Motor neuron (in vitro differentiated cells): ENCODE results near the gene SNX2. TPM values are rescaled to one million over a fixed set of nuclear protein-coding genes. Genes with fewer than 3 reads are reported as not detected.

Experiments used
- ATAC-seq, 8 experiments: fragments of 200-7000 bp; cut with Tn5 transposase; replicated peaks in 6 of 8; 2 replicates each; pipeline ENCODE4 v1.8.0; 2021; ENCODE audit warnings: mild to moderate bottlenecking in 8 of 8, moderate library complexity in 8 of 8
- H3K27ac ChIP-seq, 2 donors: fragments of 250-450 bp; sonication (Bioruptor Pico); 2 replicates each; pipeline ENCODE4 v1.9.0; 2021; ENCODE audit warnings: antibody characterized with exemption in 2 of 2, mild to moderate bottlenecking in 2 of 2, moderate library complexity in 1 of 2
- H3K4me1 ChIP-seq, 2 donors: fragments of 250-450 bp; sonication (Bioruptor Pico); replicated peaks in 1 of 2; 2 replicates each; pipeline ENCODE4 v1.6.1; 2021; ENCODE audit warnings: antibody characterized with exemption in 2 of 2, mild to moderate bottlenecking in 2 of 2, moderate library complexity in 1 of 2
- H3K4me3 ChIP-seq, 5 donors: fragments of 250-450 bp; sonication (Bioruptor Pico); 2 replicates each; pipeline ENCODE4 v1.9.0; 2021; ENCODE audit warnings: antibody characterized with exemption in 5 of 5, mild to moderate bottlenecking in 5 of 5, moderate library complexity in 4 of 5
- WGBS, 10 experiments: fragments of 450-650 bp; shearing (Covaris generic); methylation state at CpG; one replicate each; pipeline ENCODE4 v1.0.0; 2022; 5-methylcytosine and 5-hydroxymethylcytosine counted together
- in situ Hi-C, 9 experiments: fragments of 400-800 bp; cut with MboI; loops; one replicate each; pipeline ENCODE4 v1.15.0; 2021; ENCODE audit warnings: low sequenced_read_pairs in 9 of 9, low pct_unique_long_range_greater_than_20kb in 2 of 9; ENCODE audit not compliant: unreplicated experiment in 9 of 9
- total RNA-seq, 8 experiments: library from RNA; unstranded; fragments of 300-600 nt; gene quantifications; 2 replicates each; pipeline versions ENCODE4 v1.2.3 to v1.2.4, GENCODE V29; 2022

SNX2 gene
- total RNA-seq, 8 experiments from 2014 or later, result 45.1 to 99.0 (median 51.6) TPM

DNA sequence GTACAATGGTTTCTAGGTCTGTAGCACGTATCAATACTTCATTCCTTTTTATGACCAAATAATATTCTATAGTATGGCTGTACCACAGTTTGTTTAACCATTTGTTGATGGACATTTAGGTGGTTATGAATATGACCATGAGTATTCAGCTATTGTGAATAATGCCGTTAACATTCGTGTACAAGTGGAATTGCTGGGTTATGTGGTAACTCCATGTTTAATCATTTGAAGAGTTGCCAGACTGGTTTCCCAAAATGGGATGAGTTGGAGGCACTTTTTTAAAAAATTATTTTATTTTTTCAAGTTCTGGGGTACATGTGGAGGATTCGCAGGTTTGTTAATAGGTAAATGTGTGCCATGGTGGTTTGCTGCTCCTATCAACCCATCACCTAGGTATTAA, 4.6 kb downstream of the SNX2 start:
- Histone ChIP-seq H3K27ac (no peak overlapping the region), H3K4me3 (no peak overlapping the region), H3K4me1 (peaks cover 0 to 8% of the 10 kb centered on the region in 2 donors)
- ATAC-seq, result no peak
- 67 to 100% (median 98%) methylated on average over 1 to 4 of the region's 4 CpGs; no CpG with 5 or more reads in 1 of the 10 experiments for WGBS, 10 experiments
- in situ Hi-C loops, result no loop called here

DNA sequence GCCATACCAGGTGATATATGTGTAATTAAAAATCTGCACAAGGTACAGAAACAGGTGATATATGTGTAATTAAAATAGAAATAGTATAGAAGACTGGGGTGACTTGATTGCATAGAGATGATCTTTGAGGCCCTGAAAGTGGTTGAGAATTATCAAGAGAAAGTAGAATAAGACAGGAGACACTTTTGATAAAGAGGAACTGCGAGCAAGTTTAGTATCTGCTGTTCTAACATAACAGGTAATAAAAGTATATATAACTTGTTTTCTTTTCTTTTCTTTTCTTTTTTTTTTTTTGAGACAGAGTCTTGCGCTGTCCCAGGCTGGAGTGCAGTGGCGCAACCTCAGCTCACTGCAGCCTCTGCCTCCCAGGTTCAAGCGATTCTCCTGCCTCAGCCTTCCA, 5.4 kb downstream of the SNX2 start:
- WGBS, 10 experiments, result 91 to 100% (median 97%) methylated on average over 2 to 4 of the region's 4 CpGs; no CpG with 5 or more reads in 4 of the 10 experiments
- Histone ChIP-seq H3K4me3 (no peak overlapping the region), H3K4me1 (peaks cover 0 to 8% of the 10 kb centered on the region in 2 donors), H3K27ac (no peak overlapping the region)
- in situ Hi-C loops, result no loop called here
- ATAC-seq, result no peak

DNA sequence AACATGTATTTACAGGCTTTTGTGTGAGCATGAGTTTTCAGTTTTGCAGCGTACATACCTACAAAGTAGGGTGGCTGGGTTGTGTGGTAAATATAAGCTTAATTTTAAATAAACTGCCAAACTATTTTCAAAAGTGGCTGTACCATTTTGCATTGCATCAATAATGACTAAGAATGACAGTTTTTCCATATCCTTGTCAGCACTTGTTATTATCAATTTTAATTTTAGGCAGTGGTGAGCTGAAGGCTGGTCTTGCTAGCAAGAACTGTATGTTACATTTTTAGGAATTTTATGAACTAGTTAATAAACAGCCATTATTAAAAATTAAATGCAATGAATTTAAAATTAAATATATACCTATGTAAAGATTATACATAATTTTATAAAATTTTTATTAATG, 6.6 kb downstream of the SNX2 start:
- WGBS, 10 experiments, result 0 to 71% (median 0%) methylated on average over 1 of the region's 1 CpG; no CpG with 5 or more reads in 1 of the 10 experiments
- Histone ChIP-seq H3K4me1 (peaks cover 0 to 6% of the 10 kb centered on the region in 2 donors), H3K27ac (no peak overlapping the region), H3K4me3 (no peak overlapping the region)
- in situ Hi-C loops, result no loop called here
- no peak for ATAC-seq

DNA sequence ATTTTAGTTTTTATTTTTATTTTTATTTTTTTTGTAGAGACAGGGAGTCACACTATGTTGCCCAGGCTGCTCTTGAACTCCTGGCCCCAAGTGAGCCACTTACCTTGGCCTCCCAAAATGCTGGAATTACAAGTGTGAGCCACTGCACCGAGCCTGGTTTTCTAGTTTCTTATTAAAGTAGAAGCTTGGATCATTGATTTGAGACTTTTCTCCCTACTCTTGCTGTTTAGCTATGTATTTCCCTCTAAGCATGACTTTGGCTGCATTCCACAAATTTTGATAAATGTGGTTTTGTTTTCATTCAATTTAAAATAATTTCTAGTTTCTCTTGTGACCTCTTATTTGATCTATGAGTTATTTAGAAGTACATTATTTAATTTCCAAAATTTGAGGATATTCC, 10.4 kb downstream of the SNX2 start:
- H3K27ac ChIP-seq, result no peak overlapping the region
- no peak for ATAC-seq
- in situ Hi-C loops, result no loop called here
- WGBS, 10 experiments, result 75 to 100% (median 92%) methylated on average over 1 of the region's 1 CpG; no CpG with 5 or more reads in 3 of the 10 experiments
- H3K4me1 ChIP-seq, result no peaks in the 10 kb centered on the region
- no peak overlapping the region for H3K4me3 ChIP-seq

- in situ Hi-C loops, result no loop called here
- no peak for ATAC-seq
- Histone ChIP-seq H3K27ac (no peak overlapping the region), H3K4me3 (no peak overlapping the region), H3K4me1 (no peaks in the 10 kb centered on the region)
- 67 to 100% (median 100%) methylated on average over 1 of the region's 1 CpG; no CpG with 5 or more reads in 2 of the 10 experiments for WGBS, 10 experiments
Observed at GRCh38 chr5:122788371-122788770, 13.5 kb downstream of the SNX2 start.

DNA sequence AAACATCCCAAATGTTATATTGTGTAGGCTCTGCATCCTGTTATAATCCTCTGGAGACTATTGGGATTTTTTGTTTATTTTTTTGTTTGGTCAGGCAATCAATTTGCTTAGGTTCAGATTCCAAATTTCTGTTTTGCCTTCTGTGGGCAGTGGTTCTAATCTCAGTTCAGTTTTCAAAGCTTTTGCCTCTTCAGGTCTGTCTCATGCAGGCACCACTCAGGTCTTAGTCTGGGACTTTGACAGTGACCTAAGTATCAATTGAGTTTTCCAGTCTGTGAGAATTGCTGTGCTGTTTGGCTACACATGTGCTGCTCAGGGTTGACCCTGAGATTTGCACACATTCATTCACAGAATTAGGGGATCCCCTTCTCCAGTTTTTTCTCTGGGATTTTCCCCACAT, 14.1 kb downstream of the SNX2 start:
- H3K4me3 ChIP-seq, result no peak overlapping the region
- in situ Hi-C loops, result no loop called here
- no peak overlapping the region for H3K27ac ChIP-seq
- no peak for ATAC-seq
- no peaks in the 10 kb centered on the region for H3K4me1 ChIP-seq

- Histone ChIP-seq H3K4me1 (no peaks in the 10 kb centered on the region), H3K27ac (no peak overlapping the region), H3K4me3 (no peak overlapping the region)
- ATAC-seq, result no peak
- in situ Hi-C loops, result no loop called here
- WGBS, 10 experiments, result 56 to 100% (median 100%) methylated on average over 1 to 4 of the region's 5 CpGs; no CpG with 5 or more reads in 3 of the 10 experiments
Observed at GRCh38 chr5:122789461-122790171, 14.7 kb downstream of the SNX2 start.

DNA sequence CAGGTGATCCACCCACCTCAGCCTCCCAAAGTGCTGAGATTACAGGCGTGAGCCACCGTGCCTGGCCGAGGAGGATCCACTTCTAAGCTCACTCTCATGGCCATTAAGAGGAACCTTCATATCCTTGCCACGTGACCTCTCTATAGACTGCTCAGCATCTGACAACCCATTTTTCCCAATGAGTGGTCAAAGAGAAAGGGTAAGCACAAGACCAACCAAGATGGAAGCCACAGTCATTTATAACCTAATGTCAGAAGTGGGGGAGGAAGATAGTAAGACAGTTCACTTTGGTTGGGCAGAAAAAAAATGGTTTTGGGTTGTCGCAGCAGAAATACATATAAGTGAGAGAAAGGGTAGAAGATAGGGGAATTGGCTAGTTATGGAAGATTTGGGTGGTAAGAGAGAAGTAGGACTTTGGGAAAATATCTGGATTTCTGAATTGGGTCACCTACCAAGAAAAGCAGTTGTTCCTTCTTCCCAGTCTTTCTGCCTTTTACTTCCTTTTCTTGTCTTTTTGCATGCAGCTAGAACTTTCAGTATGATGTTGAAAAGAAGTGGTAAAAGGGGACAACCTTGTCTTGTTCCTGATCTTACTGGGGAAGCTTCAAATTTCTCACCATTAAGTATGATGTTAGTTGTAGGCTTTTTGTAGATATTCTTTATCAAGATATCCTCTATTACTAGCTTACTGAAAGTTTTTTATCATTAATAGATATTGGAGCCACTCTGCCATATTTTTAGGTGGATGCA, 15.6 kb downstream of the SNX2 start:
- 90 to 100% (median 100%) methylated on average over 1 to 2 of the region's 5 CpGs; no CpG with 5 or more reads in 2 of the 10 experiments for WGBS, 10 experiments
- in situ Hi-C loops, result no loop called here
- no peaks in the 10 kb centered on the region for H3K4me1 ChIP-seq
- H3K27ac ChIP-seq, result no peak overlapping the region
- H3K4me3 ChIP-seq, result no peak overlapping the region
- ATAC-seq, result no peak

- 78 to 100% (median 86%) methylated on average over 1 to 2 of the region's 2 CpGs; no CpG with 5 or more reads in 3 of the 10 experiments for WGBS, 10 experiments
- H3K4me3 ChIP-seq, result no peak overlapping the region
- in situ Hi-C loops, result no loop called here
- no peak overlapping the region for H3K27ac ChIP-seq
- H3K4me1 ChIP-seq, result no peaks in the 10 kb centered on the region
- no peak for ATAC-seq
Observed at GRCh38 chr5:122805481-122805880, 30.6 kb downstream of the SNX2 start.

GRCh38 chr5:122810405-122810804, 35.5 kb downstream of the SNX2 start:
- in situ Hi-C loops, result no loop called here
- WGBS, 10 experiments, result 80 to 100% (median 100%) methylated on average over 1 to 2 of the region's 2 CpGs; no CpG with 5 or more reads in 1 of the 10 experiments
- H3K4me1 ChIP-seq, result no peaks in the 10 kb centered on the region
- no peak overlapping the region for H3K27ac ChIP-seq
- ATAC-seq, result no peak
- H3K4me3 ChIP-seq, result no peak overlapping the region

GRCh38 chr5:122815218-122815767, 40.4 kb downstream of the SNX2 start:
- ATAC-seq, result no peak
- H3K27ac ChIP-seq, result no peak overlapping the region
- peaks cover 0 to 5% of the 10 kb centered on the region in 2 donors for H3K4me1 ChIP-seq
- in situ Hi-C loops, result no loop called here
- no peak overlapping the region for H3K4me3 ChIP-seq
- WGBS, 10 experiments, result 89 to 100% (median 100%) methylated on average over 1 to 3 of the region's 3 CpGs

- Histone ChIP-seq H3K4me1 (peaks cover 0 to 5% of the 10 kb centered on the region in 2 donors), H3K27ac (no peak overlapping the region), H3K4me3 (no peak overlapping the region)
- 20 to 100% (median 34%) methylated on average over 1 to 5 of the region's 5 CpGs; no CpG with 5 or more reads in 1 of the 10 experiments for WGBS, 10 experiments
- ATAC-seq, result peak in 1 of 8 experiments; percentile 22
- in situ Hi-C loops, result no loop called here
Observed at GRCh38 chr5:122816756-122817155, 41.9 kb downstream of the SNX2 start.

DNA sequence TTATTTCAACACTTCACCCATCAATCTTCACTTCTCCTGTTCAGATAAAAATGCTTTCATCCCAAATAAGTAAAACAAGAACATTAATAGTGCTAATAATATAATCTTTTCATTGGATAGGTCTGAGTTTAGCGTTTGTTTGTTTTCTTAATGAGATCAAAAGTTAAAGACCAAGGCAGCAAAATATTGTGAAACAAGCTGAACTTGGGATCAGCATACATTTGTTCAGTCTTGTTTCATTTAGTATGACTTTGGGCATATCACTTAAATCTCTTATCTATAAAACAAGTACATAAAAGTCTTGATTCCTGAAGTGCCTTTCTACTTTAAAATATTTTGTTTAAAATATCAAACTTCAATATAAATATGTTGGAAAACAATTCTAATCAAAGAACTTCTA, 57.1 kb downstream of the SNX2 start:
- 71 to 100% (median 95%) methylated on average over 1 of the region's 1 CpG; no CpG with 5 or more reads in 2 of the 10 experiments for WGBS, 10 experiments
- Histone ChIP-seq H3K27ac (no peak overlapping the region), H3K4me3 (no peak overlapping the region), H3K4me1 (no peaks in the 10 kb centered on the region)
- in situ Hi-C loops, result loop anchor here in 1 of 9 experiments (25.0 kb wide), 1 partner anchor 120 kb away; no protein-coding TSS in a partner anchor
- ATAC-seq, result no peak
